Memory B cell (primary cell): ENCODE measurements around the gene UBE2I.

Experiments
- ATAC-seq: fragments of 150-1000 bp; cut with Tn5 transposase; 2 replicates; pipeline ENCODE4 v1.10.0; 2021; ENCODE audit warnings: low read depth, mild to moderate bottlenecking, moderate library complexity
- DNase-seq, 2 donors: peaks; one replicate each; pipeline ENCODE4 v3.0.0; 2022; ENCODE audit warnings: low spot score in 2 of 2
- H3K27ac Mint-ChIP-seq: one replicate; pipeline ENCODE4 v1.8.0; 2022; ENCODE audit warnings: mild to moderate bottlenecking, moderate library complexity, mixed read lengths
- H3K27me3 Mint-ChIP-seq: one replicate; pipeline ENCODE4 v1.8.0; 2022; ENCODE audit warnings: mixed read lengths
- H3K36me3 Mint-ChIP-seq: one replicate; pipeline ENCODE4 v1.8.0; 2022; ENCODE audit warnings: mild to moderate bottlenecking, mixed read lengths
- H3K4me1 Mint-ChIP-seq: one replicate; pipeline ENCODE4 v1.8.0; 2022; ENCODE audit warnings: mixed read lengths
- H3K4me3 Mint-ChIP-seq: one replicate; pipeline ENCODE4 v1.8.0; 2022; ENCODE audit warnings: mild to moderate bottlenecking, moderate library complexity, mixed read lengths
- H3K9me3 Mint-ChIP-seq: one replicate; pipeline ENCODE4 v1.8.0; 2022; ENCODE audit warnings: mixed read lengths

Gene UBE2I

DNA sequence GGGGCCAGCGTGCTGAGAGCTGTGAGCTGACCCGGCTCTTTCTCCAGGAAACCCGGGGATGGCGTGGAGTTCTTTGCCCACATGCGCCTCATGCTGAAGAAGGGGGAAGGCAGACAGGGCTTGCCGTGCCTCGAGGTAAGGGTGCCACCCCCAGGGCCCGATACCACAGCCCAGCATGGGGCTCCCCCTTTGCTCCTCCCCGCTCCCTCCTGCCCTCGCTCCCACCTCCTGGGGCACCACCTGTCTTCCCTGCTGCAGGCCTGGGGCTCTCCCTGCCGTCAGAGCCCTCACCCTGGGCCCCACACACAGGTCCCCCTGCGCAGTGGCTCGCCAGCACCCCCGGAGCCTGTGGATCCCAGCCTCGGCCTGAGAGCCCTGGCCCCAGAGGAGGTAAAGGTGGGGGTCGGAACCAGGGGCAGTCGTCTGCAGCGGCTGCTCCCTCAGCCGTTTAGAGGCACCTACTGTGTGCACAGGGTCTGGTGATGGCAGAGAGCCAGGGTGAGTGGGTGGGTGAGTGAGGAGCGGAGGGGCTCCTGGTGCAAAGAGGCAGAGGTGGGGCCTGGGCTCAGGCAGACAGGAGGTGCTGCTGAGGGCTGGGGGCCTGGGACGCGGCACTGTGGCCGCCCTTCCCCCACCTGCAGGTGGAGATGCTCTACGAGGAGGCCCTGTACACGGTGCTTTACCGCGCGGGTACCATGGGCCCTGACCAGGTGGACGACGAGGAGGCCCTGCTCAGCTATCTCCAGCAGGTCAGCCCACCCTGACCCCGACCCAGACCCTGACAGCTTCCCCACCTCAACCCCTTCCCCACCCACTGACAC lies 29.6 kb downstream of the UBE2I start:
- no peak overlapping the region for H3K27ac Mint-ChIP-seq
- no peaks in the 10 kb centered on the region for H3K9me3 Mint-ChIP-seq
- no peak overlapping the region for H3K4me3 Mint-ChIP-seq
- peaks cover 3% of the 10 kb centered on the region for H3K36me3 Mint-ChIP-seq
- H3K27me3 Mint-ChIP-seq = no peaks in the 10 kb centered on the region
- DNase-seq (peak in 1 of 2 donors; percentile 15), ATAC-seq (no peak)
- peaks cover 20% of the 10 kb centered on the region for H3K4me1 Mint-ChIP-seq

DNA sequence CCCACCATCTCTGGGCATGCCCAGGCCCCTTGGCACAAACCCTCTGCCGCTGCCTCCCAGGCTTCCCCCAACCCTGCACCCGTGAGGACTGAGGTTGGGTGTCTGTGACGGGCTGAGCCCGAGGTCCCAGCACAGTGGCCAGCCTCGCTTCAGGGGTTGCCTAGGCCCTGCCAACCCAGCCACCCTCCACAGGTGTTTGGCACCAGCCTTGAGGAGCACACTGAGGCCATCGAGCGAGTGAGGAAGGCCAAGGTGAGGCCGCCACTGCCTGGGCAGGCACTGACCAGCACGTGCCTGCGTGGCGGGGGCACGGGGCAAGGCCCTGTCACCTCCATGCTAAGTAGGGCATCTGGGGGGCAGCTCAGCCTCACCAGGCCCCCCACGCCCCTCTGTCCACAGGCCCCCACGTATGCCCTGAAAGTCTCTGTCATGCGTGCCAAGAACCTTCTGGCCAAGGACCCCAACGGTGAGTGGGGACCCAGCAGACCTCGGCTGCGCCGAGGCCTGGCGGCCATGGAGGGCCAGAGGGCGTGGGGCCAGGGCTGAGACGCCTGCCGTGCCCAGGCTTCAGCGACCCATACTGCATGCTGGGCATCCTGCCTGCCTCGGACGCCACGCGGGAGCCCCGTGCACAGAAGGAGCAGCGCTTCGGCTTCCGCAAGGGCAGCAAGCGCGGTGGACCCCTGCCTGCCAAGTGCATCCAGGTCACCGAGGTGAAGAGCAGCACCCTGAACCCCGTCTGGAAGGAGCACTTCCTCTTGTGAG lies 31.5 kb downstream of the UBE2I start:
- H3K4me1 Mint-ChIP-seq = peaks cover 17% of the 10 kb centered on the region
- no peaks in the 10 kb centered on the region for H3K9me3 Mint-ChIP-seq
- peak overlapping the region; percentile 32 for H3K4me3 Mint-ChIP-seq
- no peaks in the 10 kb centered on the region for H3K27me3 Mint-ChIP-seq
- no peak for ATAC-seq
- peaks cover 3% of the 10 kb centered on the region for H3K36me3 Mint-ChIP-seq
- peak overlapping the region; percentile 17 for H3K27ac Mint-ChIP-seq
- DNase-seq = peak in 1 of 2 donors; percentile 19

DNA sequence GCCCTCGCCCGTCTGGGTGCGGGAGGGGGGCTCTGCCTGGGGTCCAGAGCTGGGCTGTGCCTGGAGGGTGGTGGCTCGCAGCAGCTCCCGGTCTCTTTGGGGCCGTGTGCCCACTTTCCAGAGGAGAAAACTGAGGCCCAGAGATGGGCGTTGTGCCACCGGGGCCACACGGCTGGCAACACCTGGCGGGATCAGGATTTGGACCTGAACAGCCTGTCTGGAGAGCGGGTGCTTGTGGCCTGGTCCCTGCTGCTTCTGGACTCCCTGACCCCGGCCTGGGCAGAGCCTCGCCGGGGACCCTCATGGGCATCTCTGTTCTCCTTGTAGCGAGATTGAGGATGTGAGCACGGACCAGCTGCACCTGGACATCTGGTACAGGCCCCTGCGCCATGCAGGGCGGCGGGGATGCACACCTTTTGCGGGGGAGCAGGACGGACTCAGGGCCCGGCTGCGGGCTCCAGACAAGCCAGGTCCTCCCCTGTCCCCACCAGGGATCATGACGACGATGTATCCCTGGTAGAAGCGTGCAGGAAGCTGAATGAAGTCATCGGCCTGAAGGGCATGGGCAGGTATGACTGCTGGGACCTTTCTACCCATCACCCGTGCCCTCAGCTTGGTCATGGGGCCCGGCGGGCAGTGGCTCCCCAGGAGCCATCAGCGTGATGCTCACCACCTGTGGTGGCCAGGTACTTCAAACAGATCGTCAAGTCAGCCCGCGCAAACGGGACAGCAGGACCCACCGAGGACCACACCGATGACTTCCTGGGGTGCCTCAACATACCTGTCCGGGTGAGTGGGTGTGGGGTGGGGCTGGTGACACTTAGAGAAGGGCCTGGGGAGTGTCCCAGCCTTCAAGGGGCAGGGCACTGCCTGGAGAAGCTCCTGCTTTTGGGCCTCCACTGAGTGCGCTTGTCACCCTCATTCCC lies 32.3 kb downstream of the UBE2I start:
- H3K9me3 Mint-ChIP-seq = no peaks in the 10 kb centered on the region
- peak overlapping the region; percentile 73 for H3K27ac Mint-ChIP-seq
- ATAC-seq = no peak
- H3K4me3 Mint-ChIP-seq = peak overlapping the region; percentile 49
- H3K36me3 Mint-ChIP-seq = peaks cover 3% of the 10 kb centered on the region
- no peaks in the 10 kb centered on the region for H3K27me3 Mint-ChIP-seq
- DNase-seq = no peak
- H3K4me1 Mint-ChIP-seq = peaks cover 17% of the 10 kb centered on the region

DNA sequence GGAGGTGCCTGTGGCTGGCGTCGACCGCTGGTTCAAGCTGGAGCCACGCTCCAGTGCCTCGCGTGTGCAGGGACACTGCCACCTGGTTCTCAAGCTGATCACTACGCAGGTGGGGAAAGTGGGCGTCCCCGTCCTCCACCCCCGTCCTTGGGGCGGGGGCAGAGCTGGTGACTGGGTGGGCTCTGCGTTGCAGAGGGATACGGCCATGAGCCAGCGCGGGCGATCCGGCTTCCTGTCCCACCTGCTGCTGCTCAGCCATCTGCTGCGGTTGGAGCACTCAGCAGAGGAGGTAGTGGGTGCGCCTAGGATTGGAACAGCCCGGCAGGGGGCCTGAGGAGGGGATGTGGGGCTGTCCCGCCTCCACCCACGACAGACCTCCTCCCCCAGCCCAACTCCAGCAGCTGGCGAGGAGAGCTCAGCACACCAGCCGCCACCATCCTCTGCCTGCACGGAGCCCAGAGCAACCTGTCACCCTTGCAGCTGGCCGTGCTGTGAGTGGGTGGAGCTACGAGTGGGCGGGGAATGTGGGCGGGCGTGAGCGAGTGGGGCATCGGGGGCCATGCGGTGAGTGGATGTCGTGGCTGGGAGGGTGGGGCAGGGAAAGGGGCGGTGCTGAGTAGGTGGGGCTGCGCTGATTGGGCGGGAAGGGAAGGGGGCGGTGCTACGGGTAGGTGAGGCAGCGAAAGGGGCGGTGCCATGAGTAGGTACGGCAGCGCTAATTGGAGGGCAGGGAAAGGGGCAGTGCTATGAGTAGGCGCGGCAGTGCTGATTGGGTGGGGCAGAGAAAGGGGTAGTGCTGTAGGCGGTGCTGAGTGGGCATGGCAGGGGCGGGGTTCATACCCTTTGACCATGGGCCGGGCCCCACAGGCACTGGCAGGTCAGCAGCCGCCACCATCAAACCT lies 33.3 kb downstream of the UBE2I start:
- peaks cover 17% of the 10 kb centered on the region for H3K4me1 Mint-ChIP-seq

DNA sequence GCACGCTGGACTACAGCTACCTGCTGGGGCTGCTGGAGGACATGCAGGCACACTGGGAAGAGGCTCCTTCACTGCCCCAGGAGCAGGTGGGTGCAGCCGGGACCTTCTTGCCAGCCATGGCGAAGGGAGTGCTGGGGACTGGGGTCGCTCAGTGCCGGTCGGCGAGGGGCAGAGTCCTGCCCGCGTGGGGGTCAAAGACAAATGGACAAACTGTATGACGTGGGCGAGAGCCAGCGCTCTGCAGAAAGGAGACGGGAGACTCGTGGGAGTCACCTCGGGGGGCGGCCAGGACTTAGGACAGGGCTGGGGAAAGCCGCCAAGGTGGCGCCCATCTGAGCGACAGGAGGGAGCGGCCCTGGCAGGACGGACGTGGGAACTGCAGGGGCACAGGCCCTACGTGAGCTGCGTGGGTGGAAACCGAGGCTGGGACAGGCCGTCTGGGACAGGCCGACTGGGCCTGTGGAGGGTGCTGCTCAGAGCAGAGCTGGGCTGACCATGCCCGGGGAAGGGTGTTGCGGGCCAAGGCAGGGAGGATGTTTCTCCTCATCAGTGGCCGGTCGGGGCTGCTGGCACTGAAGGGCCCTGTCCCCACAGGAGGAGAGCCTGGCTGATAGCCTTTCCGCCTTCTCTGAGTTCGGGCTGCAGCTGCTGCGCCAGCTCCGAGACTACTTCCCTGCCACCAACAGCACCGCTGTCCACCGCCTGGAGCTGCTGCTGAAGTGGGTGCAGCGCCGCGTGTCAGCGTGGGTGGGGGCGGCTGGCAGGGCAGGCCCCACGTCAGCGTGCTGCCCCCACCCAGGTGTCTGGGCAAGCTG lies 34.2 kb downstream of the UBE2I start:
- DNase-seq (peak in 1 of 2 donors; percentile 20), ATAC-seq (no peak)
- peak overlapping the region; percentile 73 for H3K27ac Mint-ChIP-seq
- no peaks in the 10 kb centered on the region for H3K9me3 Mint-ChIP-seq
- peak overlapping the region; percentile 49 for H3K4me3 Mint-ChIP-seq
- H3K27me3 Mint-ChIP-seq = no peaks in the 10 kb centered on the region
- peaks cover 5% of the 10 kb centered on the region for H3K36me3 Mint-ChIP-seq
- H3K4me1 Mint-ChIP-seq = peaks cover 17% of the 10 kb centered on the region

More for the DNA sequence above, 33.3 kb downstream of the UBE2I start:
- peak; percentile 92 to 97 for DNase-seq
- Mint-ChIP-seq H3K27me3 (no peaks in the 10 kb centered on the region), H3K36me3 (peaks cover 5% of the 10 kb centered on the region), H3K9me3 (no peaks in the 10 kb centered on the region), H3K27ac (peak overlapping the region; percentile 73), H3K4me3 (peak overlapping the region; percentile 49)
- peak; percentile 78 for ATAC-seq

DNA sequence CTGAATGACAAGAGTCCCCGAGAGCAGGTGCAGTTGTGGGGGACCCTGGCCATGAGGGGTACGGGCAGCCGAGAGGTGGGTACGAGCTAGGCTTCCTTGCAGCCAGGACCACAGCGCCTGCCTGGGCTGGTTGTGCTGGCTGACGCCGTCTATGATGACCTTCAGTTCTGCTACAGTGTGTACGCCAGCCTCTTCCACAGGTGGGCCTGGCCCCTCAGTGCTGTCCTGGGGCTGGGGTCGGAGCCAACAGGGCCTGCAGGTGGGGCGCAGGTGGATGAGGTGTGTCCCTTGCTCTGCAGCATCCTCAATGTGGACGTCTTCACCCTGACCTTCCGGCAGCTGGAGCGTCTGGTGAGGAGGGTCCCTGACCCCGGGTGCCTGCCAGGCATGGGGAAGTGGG lies 35.1 kb downstream of the UBE2I start:
- ATAC-seq (no peak), DNase-seq (peak in 1 of 2 donors; percentile 14)
- Mint-ChIP-seq H3K4me1 (peaks cover 17% of the 10 kb centered on the region), H3K27ac (peak overlapping the region; percentile 62), H3K27me3 (no peaks in the 10 kb centered on the region), H3K36me3 (peaks cover 7% of the 10 kb centered on the region), H3K4me3 (no peak overlapping the region), H3K9me3 (no peaks in the 10 kb centered on the region)

DNA sequence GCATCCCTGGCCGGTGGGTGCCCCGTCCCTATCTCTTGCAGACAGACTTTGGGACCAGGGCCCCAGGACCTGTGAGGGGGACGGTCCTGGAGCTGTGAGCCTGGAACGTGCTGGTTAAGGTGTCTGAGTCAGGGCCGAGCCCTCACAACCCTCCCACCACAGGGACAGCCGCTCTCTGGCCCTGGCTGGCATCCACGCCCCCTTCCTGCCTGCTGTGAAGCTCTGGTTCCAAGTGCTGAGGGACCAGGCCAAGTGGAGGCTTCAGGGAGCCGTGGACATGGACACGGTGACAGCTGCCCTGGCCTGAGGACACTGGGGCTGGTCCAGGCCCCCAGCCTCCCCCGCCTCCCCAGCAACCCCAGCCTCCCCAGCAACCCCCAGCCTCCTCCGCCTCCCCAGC lies 35.7 kb downstream of the UBE2I start:
- H3K9me3 Mint-ChIP-seq = no peaks in the 10 kb centered on the region
- H3K27me3 Mint-ChIP-seq = no peaks in the 10 kb centered on the region
- H3K27ac Mint-ChIP-seq = no peak overlapping the region
- ATAC-seq (no peak), DNase-seq (peak in 1 of 2 donors; percentile 17)
- no peak overlapping the region for H3K4me3 Mint-ChIP-seq
- H3K36me3 Mint-ChIP-seq = peaks cover 7% of the 10 kb centered on the region
- peaks cover 17% of the 10 kb centered on the region for H3K4me1 Mint-ChIP-seq

DNA sequence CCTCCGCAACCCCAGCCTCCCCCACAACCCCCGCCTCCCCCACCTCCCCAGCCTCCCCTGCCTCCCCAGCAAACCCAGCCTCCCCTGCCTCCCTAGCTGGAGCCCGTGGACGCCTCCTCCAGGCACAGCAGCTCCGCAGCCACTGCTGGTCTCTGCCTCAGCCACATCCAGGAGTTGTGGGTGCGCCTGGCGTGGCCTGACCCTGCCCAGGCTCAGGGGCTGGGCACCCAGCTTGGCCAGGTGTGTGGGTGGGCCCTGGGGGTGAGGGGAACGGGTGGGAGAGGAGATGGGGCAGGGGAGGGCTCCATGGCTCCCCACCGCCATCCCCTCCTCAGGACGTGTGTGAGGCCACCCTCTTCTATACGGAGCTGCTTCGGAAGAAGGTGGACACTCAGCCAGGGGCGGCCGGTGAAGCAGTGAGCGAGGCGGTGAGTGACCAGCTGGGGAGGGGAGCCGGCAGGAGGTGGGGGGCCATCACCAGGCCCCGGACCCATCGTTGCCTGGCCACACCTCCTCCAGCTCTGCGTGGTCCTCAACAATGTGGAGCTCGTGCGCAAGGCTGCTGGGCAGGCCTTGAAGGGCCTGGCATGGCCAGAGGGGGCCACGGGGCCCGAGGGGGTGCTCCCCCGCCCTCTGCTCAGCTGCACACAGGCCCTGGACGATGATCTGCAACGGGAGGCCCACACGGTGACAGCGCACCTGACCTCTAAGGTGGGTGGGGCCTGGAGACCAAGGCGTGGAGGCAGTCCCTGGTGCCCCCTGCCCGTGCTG lies 36.4 kb downstream of the UBE2I start:
- DNase-seq = no peak
- Mint-ChIP-seq H3K27me3 (no peaks in the 10 kb centered on the region), H3K27ac (no peak overlapping the region), H3K4me1 (peaks cover 20% of the 10 kb centered on the region), H3K4me3 (no peak overlapping the region), H3K9me3 (no peaks in the 10 kb centered on the region), H3K36me3 (peaks cover 8% of the 10 kb centered on the region)
- no peak for ATAC-seq

DNA sequence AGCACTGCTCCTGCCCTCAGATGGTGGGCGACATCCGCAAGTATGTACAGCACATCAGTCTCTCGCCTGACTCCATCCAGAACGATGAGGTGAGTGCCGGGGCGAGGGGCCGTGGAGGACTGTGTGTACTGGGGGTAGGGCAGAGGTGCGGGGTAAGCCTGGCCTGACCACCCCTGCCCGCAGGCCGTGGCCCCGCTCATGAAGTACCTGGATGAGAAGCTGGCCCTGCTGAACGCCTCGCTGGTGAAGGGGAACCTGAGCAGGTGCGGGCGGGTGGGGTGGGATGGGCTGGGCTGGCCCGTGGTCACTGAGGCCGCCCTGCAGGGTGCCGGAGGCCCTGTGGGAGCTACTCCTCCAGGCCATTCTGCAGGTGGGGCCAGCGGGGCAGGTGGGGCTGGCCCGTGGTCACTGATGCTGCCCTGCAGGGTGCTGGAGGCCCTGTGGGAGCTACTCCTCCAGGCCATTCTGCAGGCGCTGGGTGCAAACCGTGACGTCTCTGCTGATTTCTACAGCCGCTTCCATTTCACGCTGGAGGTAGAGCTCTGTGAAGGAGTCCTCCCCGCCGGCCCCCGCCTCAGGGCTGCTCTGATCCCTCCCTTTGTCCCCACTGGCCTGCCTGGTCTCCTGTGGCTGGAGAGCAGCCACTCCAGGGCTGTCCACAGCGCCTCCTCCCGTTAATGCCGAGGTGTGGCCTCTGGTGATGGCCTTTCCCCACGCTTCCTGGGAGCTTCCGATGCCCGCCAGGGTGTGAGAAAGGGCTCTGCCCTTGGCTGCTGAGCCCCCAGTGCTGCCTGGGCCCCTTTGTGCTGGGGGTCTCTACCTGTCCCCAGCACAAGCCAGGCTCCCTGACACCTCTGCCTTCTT lies 37.2 kb downstream of the UBE2I start:
- no peak overlapping the region for H3K27ac Mint-ChIP-seq
- H3K9me3 Mint-ChIP-seq = no peaks in the 10 kb centered on the region
- H3K36me3 Mint-ChIP-seq = peaks cover 8% of the 10 kb centered on the region
- DNase-seq (no peak), ATAC-seq (no peak)
- no peaks in the 10 kb centered on the region for H3K27me3 Mint-ChIP-seq
- no peak overlapping the region for H3K4me3 Mint-ChIP-seq
- H3K4me1 Mint-ChIP-seq = peaks cover 22% of the 10 kb centered on the region

DNA sequence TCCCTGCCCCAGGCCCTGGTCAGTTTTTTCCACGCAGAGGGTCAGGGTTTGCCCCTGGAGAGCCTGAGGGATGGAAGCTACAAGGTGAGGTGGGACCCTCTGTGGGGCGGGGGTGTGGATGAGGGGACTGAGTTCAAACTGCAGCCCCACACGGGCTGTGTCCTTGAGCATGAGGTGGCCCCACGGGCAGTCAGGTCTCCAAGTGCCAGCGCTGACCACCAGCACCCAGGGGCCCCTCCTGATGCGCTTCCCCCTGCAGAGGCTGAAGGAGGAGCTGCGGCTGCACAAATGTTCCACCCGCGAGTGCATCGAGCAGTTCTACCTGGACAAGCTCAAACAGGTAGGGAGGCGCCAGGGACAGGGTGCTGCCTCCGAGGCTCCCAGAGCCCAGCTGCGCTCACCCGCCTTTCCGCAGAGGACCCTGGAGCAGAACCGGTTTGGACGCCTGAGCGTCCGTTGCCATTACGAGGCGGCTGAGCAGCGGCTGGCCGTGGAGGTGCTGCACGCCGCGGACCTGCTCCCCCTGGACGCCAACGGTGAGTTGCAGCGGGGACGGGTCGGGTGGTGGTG lies 37.9 kb downstream of the UBE2I start:
- H3K27ac Mint-ChIP-seq = no peak overlapping the region
- H3K9me3 Mint-ChIP-seq = no peaks in the 10 kb centered on the region
- no peak overlapping the region for H3K4me3 Mint-ChIP-seq
- DNase-seq = no peak
- ATAC-seq = no peak
- H3K4me1 Mint-ChIP-seq = peaks cover 20% of the 10 kb centered on the region
- H3K36me3 Mint-ChIP-seq = peaks cover 8% of the 10 kb centered on the region
- H3K27me3 Mint-ChIP-seq = no peaks in the 10 kb centered on the region

DNA sequence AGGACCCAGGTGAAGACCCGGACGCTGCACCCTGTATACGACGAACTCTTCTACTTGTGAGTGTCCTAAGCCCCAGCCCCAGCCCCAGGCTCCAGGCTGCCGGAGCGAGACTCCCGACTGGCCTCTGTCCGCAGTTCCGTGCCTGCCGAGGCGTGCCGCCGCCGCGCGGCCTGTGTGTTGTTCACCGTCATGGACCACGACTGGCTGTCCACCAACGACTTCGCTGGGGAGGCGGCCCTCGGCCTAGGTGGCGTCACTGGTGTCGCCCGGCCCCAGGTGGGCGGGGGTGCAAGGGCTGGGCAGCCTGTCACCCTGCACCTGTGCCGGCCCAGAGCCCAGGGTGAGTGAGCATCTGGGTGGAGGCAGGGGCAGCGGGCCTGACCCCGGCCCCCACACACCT lies 38.5 kb downstream of the UBE2I start:
- Mint-ChIP-seq H3K4me3 (no peak overlapping the region), H3K27ac (no peak overlapping the region), H3K4me1 (peaks cover 17% of the 10 kb centered on the region), H3K36me3 (peaks cover 8% of the 10 kb centered on the region), H3K9me3 (no peaks in the 10 kb centered on the region), H3K27me3 (no peaks in the 10 kb centered on the region)
- ATAC-seq (no peak), DNase-seq (no peak)
